Spinal cord (tissue), 10 donors: ENCODE results near the gene BAIAP3. TPM values are rescaled to one million over a fixed set of nuclear protein-coding genes. Genes with fewer than 3 reads are reported as not detected.

ENCODE experiments used
- DNase-seq, 6 donors: peaks; one replicate each; pipeline versions ENCODE4 v3.0.0 to v3.0.0-alpha.2; 2013 to 2015; ENCODE audit warnings: low spot score in 6 of 6, low read depth in 4 of 6
- H3K27ac ChIP-seq: one replicate; pipeline ENCODE4 v1.5.1; 2013; ENCODE audit warnings: low read depth, low read length, control low read depth
- H3K27me3 ChIP-seq: one replicate; pipeline ENCODE4 v1.6.1; 2013; ENCODE audit warnings: low read length; ENCODE audit not compliant: control insufficient read depth, insufficient read depth
- H3K36me3 ChIP-seq: one replicate; pipeline ENCODE4 v1.6.1; 2013; ENCODE audit warnings: low read length; ENCODE audit not compliant: control insufficient read depth, insufficient read depth
- H3K4me1 ChIP-seq: one replicate; pipeline ENCODE4 v1.6.1; 2013; ENCODE audit warnings: low read length; ENCODE audit not compliant: control insufficient read depth, insufficient read depth
- H3K4me3 ChIP-seq: one replicate; pipeline ENCODE4 v1.5.1; 2013; ENCODE audit warnings: low read depth, low read length, control low read depth
- H3K9me3 ChIP-seq: one replicate; pipeline ENCODE4 v1.6.1; 2013; ENCODE audit warnings: low read length; ENCODE audit not compliant: control insufficient read depth, insufficient read depth
- WGBS: methylation state at CpG from one replicate; pipeline ENCODE4 v1.1.5; 2013; ENCODE audit warnings: missing lambda C conversion rate; ENCODE audit not compliant: insufficient coverage; 5-methylcytosine and 5-hydroxymethylcytosine counted together
- polyA plus RNA-seq, 2 donors: library from polyadenylated mRNA; unstranded; fragments of 120-200 nt; gene quantifications; one replicate each; pipeline ENCODE4 v1.2.1, GENCODE V29; 2013; ENCODE audit not compliant: insufficient read length in 2 of 2
- total RNA-seq, 2 donors: library from RNA; depleted of rRNA in 1 of 2; stranded (reverse); fragments of 120-200 nt in 1 of 2; fragments of >200 nt in 1 of 2; gene quantifications; one replicate each; pipeline versions ENCODE4 v1.2.3 to v1.2.4, GENCODE V29; 2013 to 2014
- donor health status: healthy.

Gene BAIAP3
- total and polyA plus RNA-seq, 4 donors, result 30.1 to 69.8 (median 52.2) TPM

- Histone ChIP-seq H3K4me3 (no peak overlapping the region), H3K9me3 (no peaks in the 10 kb centered on the region), H3K4me1 (peaks cover 28% of the 10 kb centered on the region), H3K27ac (no peak overlapping the region), H3K36me3 (peaks cover 92% of the 10 kb centered on the region), H3K27me3 (no peaks in the 10 kb centered on the region)
- 89% methylated on average over 42 of the region's 46 CpGs for WGBS
- DNase-seq, result no peak
Observed at GRCh38 chr16:1315081-1316032, 18.1 kb upstream of the BAIAP3 start.

GRCh38 chr16:1316033-1316405, 17.4 kb upstream of the BAIAP3 start:
- peaks cover 98% of the 10 kb centered on the region for H3K36me3 ChIP-seq
- 92% methylated on average over 13 of the region's 14 CpGs for WGBS
- H3K4me3 ChIP-seq, result no peak overlapping the region
- no peaks in the 10 kb centered on the region for H3K9me3 ChIP-seq
- no peak for DNase-seq
- peaks cover 22% of the 10 kb centered on the region for H3K4me1 ChIP-seq
- no peaks in the 10 kb centered on the region for H3K27me3 ChIP-seq
- H3K27ac ChIP-seq, result no peak overlapping the region

GRCh38 chr16:1317479-1318267, 15.8 kb upstream of the BAIAP3 start:
- H3K4me3 ChIP-seq, result no peak overlapping the region
- no peak for DNase-seq
- no peaks in the 10 kb centered on the region for H3K27me3 ChIP-seq
- H3K9me3 ChIP-seq, result no peaks in the 10 kb centered on the region
- peaks cover 5% of the 10 kb centered on the region for H3K4me1 ChIP-seq
- no peak overlapping the region for H3K27ac ChIP-seq
- 93% methylated on average over 22 of the region's 32 CpGs for WGBS
- H3K36me3 ChIP-seq, result peaks cover 96% of the 10 kb centered on the region

- H3K4me1 ChIP-seq, result peaks cover 2% of the 10 kb centered on the region
- H3K36me3 ChIP-seq, result peaks cover 96% of the 10 kb centered on the region
- no peak overlapping the region for H3K27ac ChIP-seq
- H3K9me3 ChIP-seq, result no peaks in the 10 kb centered on the region
- no peak for DNase-seq
- no peak overlapping the region for H3K4me3 ChIP-seq
- WGBS, result 86% methylated on average over 9 of the region's 9 CpGs
- no peaks in the 10 kb centered on the region for H3K27me3 ChIP-seq
Observed at GRCh38 chr16:1318268-1318545, 15.2 kb upstream of the BAIAP3 start.

GRCh38 chr16:1319041-1319440, 14.4 kb upstream of the BAIAP3 start:
- no peaks in the 10 kb centered on the region for H3K27me3 ChIP-seq
- no peak for DNase-seq
- H3K27ac ChIP-seq, result no peak overlapping the region
- WGBS, result 94% methylated on average over 33 of the region's 33 CpGs
- no peak overlapping the region for H3K4me3 ChIP-seq
- H3K4me1 ChIP-seq, result peaks cover 8% of the 10 kb centered on the region
- H3K9me3 ChIP-seq, result no peaks in the 10 kb centered on the region
- H3K36me3 ChIP-seq, result peaks cover 97% of the 10 kb centered on the region

GRCh38 chr16:1320097-1320496, 13.3 kb upstream of the BAIAP3 start:
- 86% methylated on average over 10 of the region's 12 CpGs for WGBS
- no peak overlapping the region for H3K4me3 ChIP-seq
- no peaks in the 10 kb centered on the region for H3K27me3 ChIP-seq

GRCh38 chr16:1320658-1321240, 12.7 kb upstream of the BAIAP3 start:
- no peaks in the 10 kb centered on the region for H3K27me3 ChIP-seq
- 90% methylated on average over 20 of the region's 22 CpGs for WGBS
- H3K36me3 ChIP-seq, result peaks cover 97% of the 10 kb centered on the region
- no peak overlapping the region for H3K27ac ChIP-seq
- H3K4me3 ChIP-seq, result no peak overlapping the region
- peaks cover 9% of the 10 kb centered on the region for H3K4me1 ChIP-seq
- no peak for DNase-seq
- no peaks in the 10 kb centered on the region for H3K9me3 ChIP-seq

More at GRCh38 chr16:1320097-1320496, 13.3 kb upstream of the BAIAP3 start:
- DNase-seq, result no peak
- Histone ChIP-seq H3K36me3 (peaks cover 97% of the 10 kb centered on the region), H3K9me3 (no peaks in the 10 kb centered on the region), H3K4me1 (peaks cover 9% of the 10 kb centered on the region), H3K27ac (no peak overlapping the region)

GRCh38 chr16:1322407-1322806, 11.0 kb upstream of the BAIAP3 start:
- no peak overlapping the region for H3K27ac ChIP-seq
- DNase-seq, result no peak
- H3K4me3 ChIP-seq, result no peak overlapping the region
- no peaks in the 10 kb centered on the region for H3K27me3 ChIP-seq
- peaks cover 9% of the 10 kb centered on the region for H3K4me1 ChIP-seq
- WGBS, result 96% methylated on average over 7 of the region's 8 CpGs
- peaks cover 94% of the 10 kb centered on the region for H3K36me3 ChIP-seq
- H3K9me3 ChIP-seq, result no peaks in the 10 kb centered on the region

GRCh38 chr16:1323296-1324239, 9.9 kb upstream of the BAIAP3 start:
- Histone ChIP-seq H3K36me3 (peaks cover 88% of the 10 kb centered on the region), H3K27ac (no peak overlapping the region), H3K27me3 (no peaks in the 10 kb centered on the region), H3K4me1 (peaks cover 9% of the 10 kb centered on the region), H3K4me3 (no peak overlapping the region), H3K9me3 (no peaks in the 10 kb centered on the region)
- DNase-seq, result no peak
- WGBS, result 66% methylated on average over 32 of the region's 35 CpGs
